ENCODE results near the gene MYO3B.

The MYO3B gene

GRCh38 chr2:170307052-170307451, 129.1 kb downstream of the MYO3B start:
- no peak for DNase-seq

GRCh38 chr2:170307555-170308351, 129.8 kb downstream of the MYO3B start:
- no peak for DNase-seq

- no peak for DNase-seq
Measured at GRCh38 chr2:170310876-170311502, 133.0 kb downstream of the MYO3B start.

- no peak for DNase-seq
Measured at GRCh38 chr2:170313347-170313991, 135.5 kb downstream of the MYO3B start.

GRCh38 chr2:170313992-170314348, 136.0 kb downstream of the MYO3B start:
- no peak for DNase-seq

GRCh38 chr2:170314744-170315447, 136.9 kb downstream of the MYO3B start:
- no peak for DNase-seq

- DNase-seq, result no peak
Measured at GRCh38 chr2:170320948-170321347, 143.0 kb downstream of the MYO3B start.

GRCh38 chr2:170321526-170321925, 143.6 kb downstream of the MYO3B start:
- DNase-seq, result no peak

- no peak for DNase-seq
Measured at GRCh38 chr2:170322140-170322766, 144.3 kb downstream of the MYO3B start.

- DNase-seq, result no peak
Measured at GRCh38 chr2:170323743-170324142, 145.8 kb downstream of the MYO3B start.

- peak; percentile 56 for DNase-seq
Measured at GRCh38 chr2:170324640-170325046, 146.7 kb downstream of the MYO3B start.

- no peak for DNase-seq
Measured at GRCh38 chr2:170330881-170331280, 152.9 kb downstream of the MYO3B start.

GRCh38 chr2:170332676-170333402, 154.9 kb downstream of the MYO3B start:
- DNase-seq, result no peak

- no peak for DNase-seq
Measured at GRCh38 chr2:170335351-170335750, 157.4 kb downstream of the MYO3B start.

- no peak for DNase-seq
Measured at GRCh38 chr2:170336408-170336807, 158.5 kb downstream of the MYO3B start.

GRCh38 chr2:170336916-170337315, 159.0 kb downstream of the MYO3B start:
- DNase-seq, result no peak

- no peak for DNase-seq
Measured at GRCh38 chr2:170339322-170339721, 161.4 kb downstream of the MYO3B start.

- DNase-seq, result no peak
Measured at GRCh38 chr2:170339750-170340692, 162.1 kb downstream of the MYO3B start.

- no peak for DNase-seq
Measured at GRCh38 chr2:170340693-170341068, 162.7 kb downstream of the MYO3B start.

GRCh38 chr2:170341684-170342623, 164.0 kb downstream of the MYO3B start:
- no peak for DNase-seq
